Measurements from ENCODE around the gene EMP3. TPM values are rescaled to one million over a fixed set of nuclear protein-coding genes. Genes with fewer than 3 reads are reported as not detected.

Gene EMP3
- total RNA-seq, 1 experiment from 2014 or later: 8.9 TPM

GRCh38 chr19:48361912-48362311 is 36.6 kb downstream of the EMP3 start:
- Mint-ChIP-seq H3K36me3 (peaks cover 12% of the 10 kb centered on the region), H3K27me3 (ENCODE audit: low read depth) (peaks cover 7% of the 10 kb centered on the region), H3K4me3 (no peak overlapping the region), H3K4me1 (peaks cover 9% of the 10 kb centered on the region), H3K9me3 (no peaks in the 10 kb centered on the region), H3K27ac (no peak overlapping the region)
- DNase-seq (ENCODE audit: low spot score) (no peak), ATAC-seq (no peak)
- POLR2A ChIA-PET: no interaction called here
- no peak for TF ChIP-seq ZNF317 (CRISPR knock-in tag; IDR thresholded peaks at IDR 0.05; ENCODE audit: borderline replicate concordance, low read depth)
- TF ChIP-seq ZBTB43 (CRISPR knock-in tag; IDR thresholded peaks at IDR 0.05): no peak
- no peak for TF ChIP-seq ZNF281 (CRISPR knock-in tag; IDR thresholded peaks at IDR 0.05)
- no peak for TF ChIP-seq USF2 (CRISPR knock-in tag; IDR thresholded peaks at IDR 0.05)
- no peak for TF ChIP-seq ATF6 (CRISPR knock-in tag; IDR thresholded peaks at IDR 0.05)
- no peak for TF ChIP-seq SOX15 (CRISPR knock-in tag; IDR thresholded peaks at IDR 0.05)
- TF ChIP-seq ZNF396 (CRISPR knock-in tag; IDR thresholded peaks at IDR 0.05; ENCODE audit: borderline replicate concordance): no peak
- TF ChIP-seq ZNF423 (CRISPR knock-in tag; IDR thresholded peaks at IDR 0.05): no peak
- no peak for TF ChIP-seq ATF3 (CRISPR knock-in tag; conservative IDR thresholded peaks at IDR 0.05)
- TF ChIP-seq STAT6 (CRISPR knock-in tag; conservative IDR thresholded peaks at IDR 0.05; ENCODE audit: low read depth): no peak
- no peak for TF ChIP-seq CDX4 (CRISPR knock-in tag; IDR thresholded peaks at IDR 0.05; ENCODE audit: borderline replicate concordance)
- no peak for TF ChIP-seq SMAD3 (CRISPR knock-in tag; IDR thresholded peaks at IDR 0.05; ENCODE audit: borderline replicate concordance)
- TF ChIP-seq MYBL2 (CRISPR knock-in tag; IDR thresholded peaks at IDR 0.05): no peak
- TF ChIP-seq HMGA2 (CRISPR knock-in tag; IDR thresholded peaks at IDR 0.05): no peak
- TF ChIP-seq CBFB (CRISPR knock-in tag; IDR thresholded peaks at IDR 0.05; ENCODE audit: low read depth): no peak
- CTCF ChIA-PET: interaction anchor here (1.1 to 4.8 kb wide), 6 partner anchors 11 to 84 kb away, joined by 3 to 80 read pairs (median 32); partner anchors contain the start of genes GRWD1 and KDELR1

Measured in WTC11 (cell line).